ENCODE measurements around the gene OGFOD3.
"Not testable (repeated sequence)": the region's sequence is repeated elsewhere in the genome, so short reads cannot be mapped to it uniquely, and the experiment has no call there.

The OGFOD3 gene

GRCh38 chr17:82373072-82373452 is 45.3 kb downstream of the OGFOD3 start:
- DNase-seq, result not testable (repeated sequence)

GRCh38 chr17:82372249-82373071 is 45.9 kb downstream of the OGFOD3 start:
- no peak for DNase-seq

- DNase-seq, result no peak
These were observed 46.8 kb downstream of the OGFOD3 start, which contains the start of gene UTS2R for GRCh38 chr17:82371333-82372248. TSS of gene UTS2R (plus strand) at chr17:82371765. CDS start at chr17:82374325, 2,560 bp downstream.

GRCh38 chr17:82370471-82371332 is 47.7 kb downstream of the OGFOD3 start:
- DNase-seq, result no peak

GRCh38 chr17:82369211-82369610 is 49.2 kb downstream of the OGFOD3 start:
- no peak for DNase-seq

- no peak for DNase-seq
These were observed 50.5 kb downstream of the OGFOD3 start for GRCh38 chr17:82367724-82368524.

GRCh38 chr17:82366749-82367148 is 51.6 kb downstream of the OGFOD3 start:
- no peak for DNase-seq

- DNase-seq, result no peak
These were observed 52.6 kb downstream of the OGFOD3 start for GRCh38 chr17:82365606-82366295.

- no peak for DNase-seq
These were observed 56.3 kb downstream of the OGFOD3 start for GRCh38 chr17:82361885-82362633.

GRCh38 chr17:82359451-82360074 is 58.8 kb downstream of the OGFOD3 start:
- not testable (repeated sequence) for DNase-seq

GRCh38 chr17:82358465-82359350 is 59.7 kb downstream of the OGFOD3 start, which contains the start of gene TEX19:
TSS of gene TEX19 (plus strand) at chr17:82359247. CDS start at chr17:82362151, 2,904 bp downstream.
- DNase-seq, result no peak

GRCh38 chr17:82357394-82357793 is 61.0 kb downstream of the OGFOD3 start:
- DNase-seq, result no peak

GRCh38 chr17:82356845-82357355 is 61.5 kb downstream of the OGFOD3 start:
- no peak for DNase-seq

GRCh38 chr17:82355770-82356427 is 62.5 kb downstream of the OGFOD3 start:
- DNase-seq, result no peak

- no peak for DNase-seq
These were observed 63.5 kb downstream of the OGFOD3 start for GRCh38 chr17:82354804-82355308.

- no peak for DNase-seq
These were observed 64.9 kb downstream of the OGFOD3 start for GRCh38 chr17:82353484-82353883.

- DNase-seq, result peak; percentile 75
These were observed 66.5 kb downstream of the OGFOD3 start for GRCh38 chr17:82351713-82352488.

All from central memory CD4-positive, alpha-beta T cell (primary cell).